Effector CD4-positive, alpha-beta T cell (primary cell): ENCODE results near the gene CDH4.

Source experiments
- DNase-seq: peaks from one replicate; pipeline ENCODE4 v3.0.0-alpha.2; 2020

CDH4 gene

GRCh38 chr20:61620174-61620573, 368.1 kb downstream of the CDH4 start:
- no peak for DNase-seq

GRCh38 chr20:61621035-61621730, 369.1 kb downstream of the CDH4 start:
- no peak for DNase-seq

- DNase-seq: no peak
Measured at GRCh38 chr20:61621852-61622251, 369.8 kb downstream of the CDH4 start.

- DNase-seq: no peak
Measured at GRCh38 chr20:61623451-61623850, 371.4 kb downstream of the CDH4 start.

GRCh38 chr20:61625246-61625645, 373.2 kb downstream of the CDH4 start:
- DNase-seq: no peak

GRCh38 chr20:61626412-61626811, 374.4 kb downstream of the CDH4 start:
- no peak for DNase-seq

- DNase-seq: no peak
Measured at GRCh38 chr20:61627791-61628415, 375.8 kb downstream of the CDH4 start.

GRCh38 chr20:61628480-61628879, 376.4 kb downstream of the CDH4 start:
- DNase-seq: no peak

- DNase-seq: no peak
Measured at GRCh38 chr20:61628901-61629601, 377.0 kb downstream of the CDH4 start.

- DNase-seq: no peak
Measured at GRCh38 chr20:61629602-61630390, 377.7 kb downstream of the CDH4 start.

GRCh38 chr20:61630391-61630650, 378.3 kb downstream of the CDH4 start:
- no peak for DNase-seq

GRCh38 chr20:61630816-61631215, 378.8 kb downstream of the CDH4 start:
- no peak for DNase-seq

- no peak for DNase-seq
Measured at GRCh38 chr20:61631751-61632150, 379.7 kb downstream of the CDH4 start.

- no peak for DNase-seq
Measured at GRCh38 chr20:61633004-61633403, 380.9 kb downstream of the CDH4 start.

- DNase-seq: no peak
Measured at GRCh38 chr20:61634376-61635145, 382.5 kb downstream of the CDH4 start.

GRCh38 chr20:61635721-61636455, 383.8 kb downstream of the CDH4 start:
- no peak for DNase-seq

- DNase-seq: no peak
Measured at GRCh38 chr20:61636531-61637116, 384.6 kb downstream of the CDH4 start.

GRCh38 chr20:61638802-61639585, 386.9 kb downstream of the CDH4 start:
- no peak for DNase-seq

GRCh38 chr20:61640131-61640870, 388.2 kb downstream of the CDH4 start:
- no peak for DNase-seq

- no peak for DNase-seq
Measured at GRCh38 chr20:61640871-61641245, 388.8 kb downstream of the CDH4 start.
